D721Med (cell line): ENCODE data around the gene CAPN14.

Experiments used
- DNase-seq: peaks from one replicate; pipeline ENCODE4 v3.0.0; 2011; ENCODE audit warnings: low spot score; ENCODE audit not compliant: insufficient read length
- FAIRE-seq: peaks from 2 replicates; lab custom pipeline; 2011; peaks lifted over from hg19 to GRCh38; lab: Jason Lieb, UNC
- TF ChIP-seq, protein P1 (sequence below): IDR thresholded peaks from 2 replicates; pipeline ENCODE4 v1.5.1; 2012; ENCODE audit warnings: mild to moderate bottlenecking, control low read depth; ENCODE audit not compliant: insufficient read depth; ENCODE audit errors: missing control alignments

The CAPN14 gene

DNA sequence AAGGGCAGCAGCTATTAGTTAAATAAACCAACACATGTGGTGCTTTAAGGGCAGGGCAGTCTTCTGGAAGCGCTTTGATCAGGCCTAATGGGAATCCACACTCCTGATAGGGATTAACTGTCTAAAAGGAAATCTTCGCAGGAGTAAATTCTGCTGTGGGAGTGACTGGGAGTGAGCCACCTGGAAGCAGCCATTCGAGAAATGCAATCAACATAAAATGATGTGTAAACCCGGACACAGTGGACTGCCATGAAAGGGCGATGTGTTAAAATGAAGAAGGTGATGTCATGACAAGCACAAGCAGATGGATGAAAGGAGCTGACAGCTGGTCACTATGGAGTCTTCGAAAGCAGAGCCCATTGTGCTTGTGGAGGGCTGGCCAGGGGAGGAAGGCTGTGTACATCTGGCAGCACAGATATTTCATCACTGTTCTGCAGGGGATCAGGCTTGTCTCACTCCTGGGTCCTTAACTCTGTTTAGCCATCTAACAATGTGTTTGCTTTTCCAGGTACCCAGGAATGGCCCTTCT, 54.2 kb downstream of the CAPN14 start:
- DNase-seq: no peak
- TF ChIP-seq, protein P1, sequence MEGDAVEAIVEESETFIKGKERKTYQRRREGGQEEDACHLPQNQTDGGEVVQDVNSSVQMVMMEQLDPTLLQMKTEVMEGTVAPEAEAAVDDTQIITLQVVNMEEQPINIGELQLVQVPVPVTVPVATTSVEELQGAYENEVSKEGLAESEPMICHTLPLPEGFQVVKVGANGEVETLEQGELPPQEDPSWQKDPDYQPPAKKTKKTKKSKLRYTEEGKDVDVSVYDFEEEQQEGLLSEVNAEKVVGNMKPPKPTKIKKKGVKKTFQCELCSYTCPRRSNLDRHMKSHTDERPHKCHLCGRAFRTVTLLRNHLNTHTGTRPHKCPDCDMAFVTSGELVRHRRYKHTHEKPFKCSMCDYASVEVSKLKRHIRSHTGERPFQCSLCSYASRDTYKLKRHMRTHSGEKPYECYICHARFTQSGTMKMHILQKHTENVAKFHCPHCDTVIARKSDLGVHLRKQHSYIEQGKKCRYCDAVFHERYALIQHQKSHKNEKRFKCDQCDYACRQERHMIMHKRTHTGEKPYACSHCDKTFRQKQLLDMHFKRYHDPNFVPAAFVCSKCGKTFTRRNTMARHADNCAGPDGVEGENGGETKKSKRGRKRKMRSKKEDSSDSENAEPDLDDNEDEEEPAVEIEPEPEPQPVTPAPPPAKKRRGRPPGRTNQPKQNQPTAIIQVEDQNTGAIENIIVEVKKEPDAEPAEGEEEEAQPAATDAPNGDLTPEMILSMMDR: no peak

DNA sequence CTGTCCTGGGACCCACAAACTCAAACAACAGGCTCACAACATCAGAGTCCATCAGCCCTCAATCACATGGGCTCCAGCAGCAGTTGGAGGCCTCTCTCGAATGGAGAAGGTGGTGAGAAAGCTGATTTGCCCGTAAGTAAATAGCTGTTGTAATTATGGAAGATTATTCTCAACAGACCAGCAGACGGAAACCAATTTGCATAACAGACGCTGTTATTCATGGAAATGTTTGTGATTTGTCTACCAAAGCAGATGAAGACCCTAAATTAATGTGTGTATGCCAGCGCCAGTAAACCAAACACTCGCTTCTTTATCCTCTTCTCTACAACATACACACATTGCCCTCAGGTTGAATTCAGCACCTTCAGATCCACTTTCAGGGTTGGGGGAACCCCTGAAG, 55.7 kb downstream of the CAPN14 start:
- no peak for FAIRE-seq
- DNase-seq: no peak

More for the DNA sequence above, 54.2 kb downstream of the CAPN14 start:
- FAIRE-seq: no peak

DNA sequence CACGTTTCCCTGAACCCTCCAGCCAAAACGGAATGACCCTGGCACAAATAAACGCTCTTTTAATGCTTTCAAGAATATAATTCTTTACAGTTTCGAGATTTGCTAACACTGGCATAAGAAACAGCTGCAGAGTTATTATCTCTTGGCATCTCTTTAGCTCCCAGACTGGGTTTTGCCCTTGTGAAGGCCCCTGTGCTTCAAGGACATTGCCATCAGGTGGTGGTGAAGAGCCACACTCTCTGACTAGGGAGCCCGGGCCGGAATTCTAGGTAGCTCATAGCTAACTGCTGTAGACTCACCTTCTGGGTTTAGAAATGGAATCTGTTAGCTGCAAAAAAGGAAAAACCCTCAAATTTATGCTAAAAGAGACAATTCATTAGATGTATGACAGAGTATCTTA, 65.8 kb downstream of the CAPN14 start:
- no peak for DNase-seq
- TF ChIP-seq, protein P1: peak; percentile 20
- no peak for FAIRE-seq

More for the DNA sequence above, 55.7 kb downstream of the CAPN14 start:
- TF ChIP-seq, protein P1: no peak

DNA sequence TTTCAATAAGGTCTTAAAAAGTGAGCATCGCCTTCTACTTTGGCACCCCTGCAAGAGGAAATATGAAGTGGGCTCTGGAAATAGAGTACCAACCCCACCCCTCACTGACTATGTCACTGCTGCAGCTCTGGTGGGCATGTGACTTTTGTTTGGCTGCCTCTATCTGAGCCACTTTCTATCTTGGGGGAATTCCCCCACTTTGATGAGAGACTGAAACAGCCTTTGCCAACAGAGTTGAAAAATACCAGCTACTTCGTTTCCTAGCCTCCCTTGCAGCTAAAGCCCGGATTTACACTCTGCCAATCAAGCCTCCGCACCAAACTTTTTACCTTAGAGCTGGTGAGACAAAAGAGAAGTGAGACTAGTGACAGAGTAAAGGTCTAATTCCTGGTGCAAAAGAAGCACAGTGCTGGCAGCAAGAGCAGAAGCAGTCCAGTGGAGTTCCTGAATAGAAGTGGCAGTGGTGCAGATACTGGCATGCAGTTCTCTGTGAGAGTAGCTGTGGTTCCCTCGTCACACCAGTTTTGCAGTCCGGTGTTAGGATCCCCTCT, 67.1 kb downstream of the CAPN14 start:
- DNase-seq: no peak
- TF ChIP-seq, protein P1: no peak
- no peak for FAIRE-seq

DNA sequence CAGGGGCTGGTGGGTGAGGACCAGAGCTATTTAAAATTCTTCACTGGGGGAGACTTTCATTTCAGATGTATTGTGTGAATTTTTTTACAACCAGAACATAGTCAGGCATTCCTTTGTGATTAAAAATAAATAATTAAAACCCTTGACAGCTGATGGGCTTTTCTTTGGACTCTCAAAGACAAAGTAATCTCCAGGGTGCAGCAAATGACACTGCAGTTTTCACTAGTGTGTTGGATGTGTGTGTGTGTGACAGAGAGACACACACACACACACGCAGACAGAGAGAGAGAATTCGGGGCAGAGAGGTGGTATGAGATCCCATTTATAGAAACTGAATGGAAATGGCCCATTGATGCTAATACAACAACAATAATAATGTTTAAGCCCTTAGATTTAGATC, 68.8 kb downstream of the CAPN14 start:
- TF ChIP-seq, protein P1: no peak
- DNase-seq: no peak
- FAIRE-seq: no peak

DNA sequence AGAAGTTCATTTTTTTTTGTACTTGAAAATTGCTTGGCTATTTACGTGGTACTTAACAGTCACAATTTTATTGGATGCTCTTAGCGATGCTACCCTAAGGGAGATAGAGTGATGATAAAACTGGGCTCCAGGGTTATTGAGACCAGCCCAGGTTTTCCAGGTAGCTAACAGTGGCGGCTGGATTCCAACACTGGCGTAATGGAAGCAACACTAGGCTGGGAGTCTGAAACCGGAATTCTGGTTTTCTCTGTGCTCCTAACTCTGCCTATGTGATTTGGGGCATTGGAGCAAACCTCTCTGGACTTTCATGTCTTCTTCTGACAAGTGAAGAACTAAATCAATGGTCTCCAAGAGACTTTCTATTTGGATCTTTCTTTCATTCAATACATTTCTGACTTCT, 69.7 kb downstream of the CAPN14 start:
- FAIRE-seq (no peak), DNase-seq (no peak)
- TF ChIP-seq, protein P1: no peak

DNA sequence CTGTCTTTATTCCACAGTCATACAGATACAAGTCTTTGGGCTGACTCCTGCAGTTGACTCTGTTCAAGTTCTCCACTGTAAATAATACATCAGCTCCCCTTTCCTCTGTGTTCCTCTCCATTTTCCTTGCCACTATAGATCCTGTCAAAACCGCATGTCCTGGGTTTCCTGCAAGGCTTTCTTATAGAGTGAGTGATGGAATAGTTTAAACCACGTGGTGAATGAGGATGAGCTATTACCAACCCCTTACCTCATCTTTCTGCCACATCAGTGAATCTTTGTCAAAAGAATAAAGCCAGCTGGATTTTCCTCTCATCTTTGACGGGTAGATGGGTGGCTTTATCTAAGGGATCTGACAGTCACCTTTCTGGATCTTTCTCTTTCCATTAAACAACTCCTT, 75.2 kb downstream of the CAPN14 start:
- DNase-seq: no peak
- TF ChIP-seq, protein P1: no peak
- FAIRE-seq: no peak
